Measurements from ENCODE around the gene SLC23A1. TPM values are rescaled to one million over a fixed set of nuclear protein-coding genes. Genes with fewer than 3 reads are reported as not detected.

Gene SLC23A1
- total and polyA plus RNA-seq, 4 donors = 0.30 to 4.4 (median 0.79) TPM

DNA sequence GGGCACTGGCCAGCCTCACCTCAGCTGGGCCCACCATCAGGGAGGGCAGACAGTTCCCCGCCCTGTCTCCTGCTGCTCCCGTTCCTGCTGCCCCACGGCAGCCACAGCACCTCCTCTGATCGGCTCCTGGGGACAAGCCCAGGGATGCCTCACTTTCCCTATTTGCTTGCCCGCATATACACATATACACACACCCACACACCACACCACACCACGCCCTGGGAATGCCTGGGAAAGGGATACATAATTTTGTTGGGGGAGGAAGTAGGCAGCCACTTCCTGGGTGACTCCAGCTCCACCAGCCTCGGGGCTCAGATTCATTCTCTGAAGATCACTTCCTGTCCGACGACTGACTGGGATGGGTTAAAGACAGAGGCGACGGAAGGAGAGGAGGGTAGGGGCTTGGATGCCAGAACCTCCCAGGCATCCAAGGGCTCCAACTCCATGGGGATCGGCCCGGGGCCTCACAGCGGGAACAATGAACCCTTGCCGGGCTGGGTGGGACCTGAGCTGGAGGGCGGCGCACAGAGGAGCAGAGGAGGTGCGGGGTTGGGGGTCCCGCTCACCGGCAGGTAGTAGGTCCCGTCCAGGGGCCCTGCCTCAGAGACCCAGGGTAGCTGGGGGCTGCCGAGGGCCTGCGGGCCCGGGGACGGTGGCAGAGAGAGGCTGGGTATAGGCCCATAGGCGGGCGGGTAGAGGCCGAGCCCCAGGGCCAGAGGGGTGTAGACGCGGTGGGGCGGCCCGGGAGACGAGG is 8.7 kb upstream of the SLC23A1 start:
- Histone ChIP-seq H3K27ac (ENCODE audit: low read depth in 1 of 2, low read length in 1 of 2) (peak overlapping the region in 1 of 2 donors; percentile 57), H3K27me3 (ENCODE audit: control insufficient read depth in 3 of 3, insufficient read depth in 3 of 3, low read length in 2 of 3) (peaks cover 0 to 27% (median 17%) of the 10 kb centered on the region in 3 donors), H3K4me1 (ENCODE audit: control insufficient read depth in 5 of 5, insufficient read depth in 5 of 5, low read length in 5 of 5) (peaks cover 0 to 31% (median 7%) of the 10 kb centered on the region in 5 donors), H3K9ac (ENCODE audit: insufficient read depth in 1 of 2, low read length in 2 of 2) (no peak overlapping the region), H3K36me3 (ENCODE audit: control insufficient read depth in 4 of 4, insufficient read depth in 4 of 4, low read length in 4 of 4) (no peaks in the 10 kb centered on the region), H3K4me3 (no peak overlapping the region), H3K9me3 (ENCODE audit: control insufficient read depth in 4 of 4, insufficient read depth in 3 of 4, low read length in 3 of 4) (peaks cover 0 to 2% (median 0%) of the 10 kb centered on the region in 4 donors)
- no peak for ATAC-seq (ENCODE audit: insufficient read depth, low FRiP score)
- no peak for DNase-seq
- TF ChIP-seq, protein P1, sequence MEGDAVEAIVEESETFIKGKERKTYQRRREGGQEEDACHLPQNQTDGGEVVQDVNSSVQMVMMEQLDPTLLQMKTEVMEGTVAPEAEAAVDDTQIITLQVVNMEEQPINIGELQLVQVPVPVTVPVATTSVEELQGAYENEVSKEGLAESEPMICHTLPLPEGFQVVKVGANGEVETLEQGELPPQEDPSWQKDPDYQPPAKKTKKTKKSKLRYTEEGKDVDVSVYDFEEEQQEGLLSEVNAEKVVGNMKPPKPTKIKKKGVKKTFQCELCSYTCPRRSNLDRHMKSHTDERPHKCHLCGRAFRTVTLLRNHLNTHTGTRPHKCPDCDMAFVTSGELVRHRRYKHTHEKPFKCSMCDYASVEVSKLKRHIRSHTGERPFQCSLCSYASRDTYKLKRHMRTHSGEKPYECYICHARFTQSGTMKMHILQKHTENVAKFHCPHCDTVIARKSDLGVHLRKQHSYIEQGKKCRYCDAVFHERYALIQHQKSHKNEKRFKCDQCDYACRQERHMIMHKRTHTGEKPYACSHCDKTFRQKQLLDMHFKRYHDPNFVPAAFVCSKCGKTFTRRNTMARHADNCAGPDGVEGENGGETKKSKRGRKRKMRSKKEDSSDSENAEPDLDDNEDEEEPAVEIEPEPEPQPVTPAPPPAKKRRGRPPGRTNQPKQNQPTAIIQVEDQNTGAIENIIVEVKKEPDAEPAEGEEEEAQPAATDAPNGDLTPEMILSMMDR (IDR thresholded peaks at IDR 0.05; ENCODE audit: control extremely low read depth, extremely low read depth) = no peak
- WGBS, 2 donors = 35 to 54% methylated on average over 33 of the region's 33 CpGs

DNA sequence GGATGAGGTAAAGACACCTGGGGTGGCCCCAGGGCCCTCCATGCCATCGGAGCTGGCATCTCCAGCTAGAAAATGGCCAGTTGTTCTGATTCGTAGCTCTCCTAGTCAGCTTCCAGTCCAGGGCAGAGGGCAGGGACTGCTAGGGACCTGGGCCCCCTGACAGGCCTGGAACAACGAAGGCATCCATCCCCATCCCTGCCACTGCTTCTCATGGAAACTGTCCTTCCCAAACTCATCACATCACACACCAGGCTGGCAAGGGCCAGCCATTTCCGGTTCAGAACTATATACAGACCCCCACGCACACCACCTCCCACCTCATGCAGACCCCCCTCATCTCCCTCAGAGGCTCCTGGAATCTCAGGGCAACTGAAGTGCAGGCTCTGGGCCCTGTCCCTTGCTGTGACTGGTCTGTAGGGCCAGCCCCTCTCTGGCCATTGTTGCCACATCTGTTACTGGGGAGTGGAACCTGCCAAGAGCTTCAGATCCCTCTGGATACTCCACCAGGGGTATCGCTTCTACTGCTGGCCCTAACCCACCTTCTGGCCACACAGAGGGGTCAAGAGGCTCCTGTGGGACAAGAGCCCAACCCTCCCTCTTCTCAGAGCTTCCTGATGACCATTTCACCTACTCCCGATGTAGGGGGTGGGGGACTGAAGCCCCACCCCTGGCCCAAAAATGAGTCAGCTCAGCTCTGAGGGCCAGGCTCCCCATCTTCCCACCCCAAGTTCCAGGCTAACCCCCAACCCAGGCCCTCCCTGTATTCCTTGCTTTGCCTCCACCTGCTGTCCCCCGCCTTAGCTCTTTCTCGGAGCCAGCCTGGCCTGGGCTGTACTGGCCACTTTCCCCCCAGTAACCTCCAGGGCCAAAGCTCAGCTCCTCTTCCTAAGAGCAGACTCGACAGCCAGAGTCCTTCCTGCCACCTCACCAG is 7.8 kb upstream of the SLC23A1 start:
- Histone ChIP-seq H3K4me3 (no peak overlapping the region), H3K36me3 (ENCODE audit: control insufficient read depth in 4 of 4, insufficient read depth in 4 of 4, low read length in 4 of 4) (no peaks in the 10 kb centered on the region), H3K27me3 (ENCODE audit: control insufficient read depth in 3 of 3, insufficient read depth in 3 of 3, low read length in 2 of 3) (peaks cover 0 to 27% (median 17%) of the 10 kb centered on the region in 3 donors), H3K9ac (ENCODE audit: insufficient read depth in 1 of 2, low read length in 2 of 2) (no peak overlapping the region), H3K4me1 (ENCODE audit: control insufficient read depth in 5 of 5, insufficient read depth in 5 of 5, low read length in 5 of 5) (peaks cover 0 to 31% (median 7%) of the 10 kb centered on the region in 5 donors), H3K27ac (ENCODE audit: low read depth in 1 of 2, low read length in 1 of 2) (peak overlapping the region; percentile 21 to 22), H3K9me3 (ENCODE audit: control insufficient read depth in 4 of 4, insufficient read depth in 3 of 4, low read length in 3 of 4) (peaks cover 0 to 2% (median 0%) of the 10 kb centered on the region in 4 donors)
- TF ChIP-seq, protein P1 (IDR thresholded peaks at IDR 0.05; ENCODE audit: control extremely low read depth, extremely low read depth) = no peak
- ATAC-seq (ENCODE audit: insufficient read depth, low FRiP score) (no peak), DNase-seq (no peak)
- WGBS, 2 donors = 79 to 80% methylated on average over 10 of the region's 10 CpGs

DNA sequence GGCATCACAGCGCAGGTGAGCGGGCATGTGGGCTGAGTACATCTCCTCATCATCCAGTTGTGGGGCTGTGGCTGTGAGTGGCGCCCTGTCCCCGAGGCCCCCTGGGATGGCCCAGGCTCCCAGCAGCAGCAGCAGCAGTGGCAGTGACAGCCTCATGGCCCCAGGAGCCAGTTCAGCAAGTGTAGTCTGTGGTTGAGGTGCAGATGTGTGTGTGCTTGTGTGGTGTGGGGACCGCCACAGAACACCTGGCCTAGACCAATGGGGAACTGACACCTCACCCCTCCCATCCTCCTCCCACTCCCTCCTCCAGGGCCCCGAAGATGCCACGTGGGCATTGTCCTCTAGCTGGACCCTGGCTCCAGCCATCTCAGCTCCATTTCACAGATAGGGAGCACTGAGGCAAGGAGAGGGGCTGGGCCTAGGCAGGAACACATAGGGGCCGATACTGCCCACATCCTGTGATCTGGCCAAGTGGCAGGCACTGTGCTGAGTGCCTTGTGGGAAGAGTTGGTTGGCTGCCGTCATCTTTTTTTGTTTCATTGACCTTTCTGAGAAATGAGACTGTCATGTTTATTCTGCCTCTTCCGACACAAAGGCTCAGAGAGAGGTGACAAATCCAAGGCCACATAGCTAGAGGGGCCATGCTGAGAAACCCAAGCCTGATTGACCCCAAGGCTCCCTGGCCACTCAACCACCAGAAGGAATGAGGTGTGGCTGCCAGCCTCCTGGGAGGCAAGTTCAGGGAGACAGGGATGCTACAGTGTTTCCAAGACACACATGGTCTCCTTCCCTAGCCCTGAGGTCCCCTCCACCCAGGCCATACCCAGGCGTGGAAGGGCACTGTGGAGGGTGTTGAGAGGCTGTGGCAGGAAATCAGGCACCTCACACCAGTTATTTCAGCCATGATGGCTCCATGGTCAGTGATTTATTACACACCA is 6.9 kb upstream of the SLC23A1 start, which contains the start of gene MZB1:
TSS of gene MZB1 (minus strand) at position 213 of the 938 bp plus-strand sequence. CDS start at position 156, 57 bp downstream.
- Histone ChIP-seq H3K27ac (ENCODE audit: low read depth in 1 of 2, low read length in 1 of 2) (peak within 1 kb of the TSS in 1 of 2 donors; percentile 21), H3K27me3 (ENCODE audit: control insufficient read depth in 3 of 3, insufficient read depth in 3 of 3, low read length in 2 of 3) (peaks cover 0 to 21% (median 11%) of the 10 kb centered on the region in 3 donors), H3K9ac (ENCODE audit: insufficient read depth in 1 of 2, low read length in 2 of 2) (no peak within 1 kb of the TSS), H3K4me3 (no peak within 1 kb of the TSS), H3K36me3 (ENCODE audit: control insufficient read depth in 4 of 4, insufficient read depth in 4 of 4, low read length in 4 of 4) (no peaks in the 10 kb centered on the region), H3K4me1 (ENCODE audit: control insufficient read depth in 5 of 5, insufficient read depth in 5 of 5, low read length in 5 of 5) (peaks cover 0 to 29% (median 7%) of the 10 kb centered on the region in 5 donors), H3K9me3 (ENCODE audit: control insufficient read depth in 4 of 4, insufficient read depth in 3 of 4, low read length in 3 of 4) (peaks cover 0 to 2% (median 0%) of the 10 kb centered on the region in 4 donors)
- WGBS, 2 donors = 56 to 71% methylated on average over 11 of the region's 11 CpGs
- ATAC-seq (ENCODE audit: insufficient read depth, low FRiP score) (no peak), DNase-seq (no peak)
- TF ChIP-seq, protein P1 (IDR thresholded peaks at IDR 0.05; ENCODE audit: control extremely low read depth, extremely low read depth) = no peak
